ENCODE data around the gene JADE1.

The JADE1 gene

DNA sequence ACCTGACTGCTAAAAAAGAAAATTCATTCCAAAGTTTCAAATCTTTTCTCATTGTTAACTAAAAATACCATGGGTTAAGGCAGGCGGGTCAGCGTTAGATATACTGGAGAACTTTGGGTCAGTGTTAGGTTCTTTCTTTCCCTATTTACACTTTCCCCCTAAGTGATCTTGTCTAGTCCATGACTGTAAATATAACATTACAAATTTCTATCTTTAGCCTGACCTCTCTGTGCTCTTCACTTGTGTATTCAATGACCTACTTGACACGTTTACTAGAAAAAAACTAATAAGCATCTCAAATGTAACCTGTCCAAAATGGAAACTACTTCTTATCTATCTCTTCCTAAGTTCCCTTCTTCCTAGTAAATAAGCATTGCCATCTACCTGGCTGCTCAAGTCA is 95.3 kb downstream of the JADE1 start:
- TF ChIP-seq ESRRG (CRISPR knock-in tag; IDR thresholded peaks at IDR 0.05): no peak
- no peak for TF ChIP-seq ZNF565 (CRISPR knock-in tag; conservative IDR thresholded peaks at IDR 0.05; ENCODE audit: low read depth)
- TF ChIP-seq, protein P1, sequence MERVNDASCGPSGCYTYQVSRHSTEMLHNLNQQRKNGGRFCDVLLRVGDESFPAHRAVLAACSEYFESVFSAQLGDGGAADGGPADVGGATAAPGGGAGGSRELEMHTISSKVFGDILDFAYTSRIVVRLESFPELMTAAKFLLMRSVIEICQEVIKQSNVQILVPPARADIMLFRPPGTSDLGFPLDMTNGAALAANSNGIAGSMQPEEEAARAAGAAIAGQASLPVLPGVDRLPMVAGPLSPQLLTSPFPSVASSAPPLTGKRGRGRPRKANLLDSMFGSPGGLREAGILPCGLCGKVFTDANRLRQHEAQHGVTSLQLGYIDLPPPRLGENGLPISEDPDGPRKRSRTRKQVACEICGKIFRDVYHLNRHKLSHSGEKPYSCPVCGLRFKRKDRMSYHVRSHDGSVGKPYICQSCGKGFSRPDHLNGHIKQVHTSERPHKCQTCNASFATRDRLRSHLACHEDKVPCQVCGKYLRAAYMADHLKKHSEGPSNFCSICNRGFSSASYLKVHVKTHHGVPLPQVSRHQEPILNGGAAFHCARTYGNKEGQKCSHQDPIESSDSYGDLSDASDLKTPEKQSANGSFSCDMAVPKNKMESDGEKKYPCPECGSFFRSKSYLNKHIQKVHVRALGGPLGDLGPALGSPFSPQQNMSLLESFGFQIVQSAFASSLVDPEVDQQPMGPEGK (CRISPR knock-in tag; IDR thresholded peaks at IDR 0.05; ENCODE audit: borderline replicate concordance): no peak
- TF ChIP-seq GLIS3 (CRISPR knock-in tag; IDR thresholded peaks at IDR 0.05): no peak
- TF ChIP-seq ZFP3 (CRISPR knock-in tag; IDR thresholded peaks at IDR 0.05): no peak
- no peak for TF ChIP-seq ZFP30 (CRISPR knock-in tag; IDR thresholded peaks at IDR 0.05)
- no peak for TF ChIP-seq TSHZ2 (CRISPR knock-in tag; IDR thresholded peaks at IDR 0.05)
- TF ChIP-seq OSR1 (CRISPR knock-in tag; IDR thresholded peaks at IDR 0.05): no peak
- TF ChIP-seq POU6F1 (CRISPR knock-in tag; IDR thresholded peaks at IDR 0.05; ENCODE audit: borderline replicate concordance, low read depth): no peak
- no peak for TF ChIP-seq PPARA (CRISPR knock-in tag; IDR thresholded peaks at IDR 0.05; ENCODE audit: borderline replicate concordance)
- TF ChIP-seq RARB (CRISPR knock-in tag; IDR thresholded peaks at IDR 0.05): no peak
- no peak for TF ChIP-seq ISL1 (CRISPR knock-in tag; IDR thresholded peaks at IDR 0.05)
- ATAC-seq: no peak

- ATAC-seq: no peak
- no peak for TF ChIP-seq ARNTL (CRISPR knock-in tag; IDR thresholded peaks at IDR 0.05; ENCODE audit: borderline replicate concordance, low read depth)
- no peak for TF ChIP-seq OSR1 (CRISPR knock-in tag; IDR thresholded peaks at IDR 0.05)
Measured at GRCh38 chr4:128906581-128906980, 97.1 kb downstream of the JADE1 start.

DNA sequence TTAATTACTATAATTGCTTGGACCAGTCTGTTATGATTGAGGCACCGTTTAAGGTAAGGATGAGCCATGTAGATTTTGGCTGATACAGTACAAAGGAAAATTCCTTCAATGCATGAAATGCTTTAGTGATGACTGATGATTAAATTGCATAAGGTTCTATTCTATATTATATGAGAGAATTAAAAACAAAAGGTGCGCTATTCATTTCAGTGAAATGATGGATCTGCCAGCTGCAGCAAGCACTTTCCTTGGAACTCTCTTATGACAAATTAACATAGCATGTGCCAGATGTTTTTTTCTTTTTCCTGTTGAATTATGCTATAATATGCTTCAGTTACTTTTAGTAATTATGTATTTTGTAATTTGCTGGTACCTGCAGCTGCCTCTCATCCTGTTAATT is 98.5 kb downstream of the JADE1 start:
- TF ChIP-seq CSDC2 (CRISPR knock-in tag; IDR thresholded peaks at IDR 0.05) (no peak), TSHZ2 (CRISPR knock-in tag; IDR thresholded peaks at IDR 0.05) (no peak), RARB (CRISPR knock-in tag; IDR thresholded peaks at IDR 0.05) (no peak), ZFP30 (CRISPR knock-in tag; IDR thresholded peaks at IDR 0.05) (no peak), ZC3H10 (CRISPR knock-in tag; IDR thresholded peaks at IDR 0.05) (no peak), GLIS3 (CRISPR knock-in tag; IDR thresholded peaks at IDR 0.05) (no peak), ESRRG (CRISPR knock-in tag; IDR thresholded peaks at IDR 0.05) (no peak), TOX (CRISPR knock-in tag; IDR thresholded peaks at IDR 0.05; ENCODE audit: borderline replicate concordance) (no peak), CREB5 (CRISPR knock-in tag; IDR thresholded peaks at IDR 0.05; ENCODE audit: low read depth) (no peak), ZNF70 (CRISPR knock-in tag; IDR thresholded peaks at IDR 0.05) (no peak), BACH2 (CRISPR knock-in tag; IDR thresholded peaks at IDR 0.05; ENCODE audit: borderline replicate concordance) (no peak), ZFP3 (CRISPR knock-in tag; IDR thresholded peaks at IDR 0.05) (no peak), ZNF8 (CRISPR knock-in tag; IDR thresholded peaks at IDR 0.05) (no peak), ZNF565 (CRISPR knock-in tag; conservative IDR thresholded peaks at IDR 0.05; ENCODE audit: low read depth) (no peak), POU6F1 (CRISPR knock-in tag; IDR thresholded peaks at IDR 0.05; ENCODE audit: borderline replicate concordance, low read depth) (no peak), TCF4 (CRISPR knock-in tag; IDR thresholded peaks at IDR 0.05; ENCODE audit: borderline replicate concordance) (no peak), ISL1 (CRISPR knock-in tag; IDR thresholded peaks at IDR 0.05) (no peak), ARNTL (CRISPR knock-in tag; IDR thresholded peaks at IDR 0.05; ENCODE audit: borderline replicate concordance, low read depth) (no peak), SNAI2 (CRISPR knock-in tag; IDR thresholded peaks at IDR 0.05) (no peak)
- TF ChIP-seq, protein P2, sequence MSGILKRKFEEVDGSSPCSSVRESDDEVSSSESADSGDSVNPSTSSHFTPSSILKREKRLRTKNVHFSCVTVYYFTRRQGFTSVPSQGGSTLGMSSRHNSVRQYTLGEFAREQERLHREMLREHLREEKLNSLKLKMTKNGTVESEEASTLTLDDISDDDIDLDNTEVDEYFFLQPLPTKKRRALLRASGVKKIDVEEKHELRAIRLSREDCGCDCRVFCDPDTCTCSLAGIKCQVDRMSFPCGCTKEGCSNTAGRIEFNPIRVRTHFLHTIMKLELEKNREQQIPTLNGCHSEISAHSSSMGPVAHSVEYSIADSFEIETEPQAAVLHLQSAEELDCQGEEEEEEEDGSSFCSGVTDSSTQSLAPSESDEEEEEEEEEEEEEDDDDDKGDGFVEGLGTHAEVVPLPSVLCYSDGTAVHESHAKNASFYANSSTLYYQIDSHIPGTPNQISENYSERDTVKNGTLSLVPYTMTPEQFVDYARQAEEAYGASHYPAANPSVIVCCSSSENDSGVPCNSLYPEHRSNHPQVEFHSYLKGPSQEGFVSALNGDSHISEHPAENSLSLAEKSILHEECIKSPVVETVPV (CRISPR knock-in tag; IDR thresholded peaks at IDR 0.05): no peak
- ATAC-seq: no peak
